ENCODE measurements around the gene RASA1.
A peak's percentile ranks its signal among the peaks of the same experiment; 100 is the strongest.

RASA1 gene

DNA sequence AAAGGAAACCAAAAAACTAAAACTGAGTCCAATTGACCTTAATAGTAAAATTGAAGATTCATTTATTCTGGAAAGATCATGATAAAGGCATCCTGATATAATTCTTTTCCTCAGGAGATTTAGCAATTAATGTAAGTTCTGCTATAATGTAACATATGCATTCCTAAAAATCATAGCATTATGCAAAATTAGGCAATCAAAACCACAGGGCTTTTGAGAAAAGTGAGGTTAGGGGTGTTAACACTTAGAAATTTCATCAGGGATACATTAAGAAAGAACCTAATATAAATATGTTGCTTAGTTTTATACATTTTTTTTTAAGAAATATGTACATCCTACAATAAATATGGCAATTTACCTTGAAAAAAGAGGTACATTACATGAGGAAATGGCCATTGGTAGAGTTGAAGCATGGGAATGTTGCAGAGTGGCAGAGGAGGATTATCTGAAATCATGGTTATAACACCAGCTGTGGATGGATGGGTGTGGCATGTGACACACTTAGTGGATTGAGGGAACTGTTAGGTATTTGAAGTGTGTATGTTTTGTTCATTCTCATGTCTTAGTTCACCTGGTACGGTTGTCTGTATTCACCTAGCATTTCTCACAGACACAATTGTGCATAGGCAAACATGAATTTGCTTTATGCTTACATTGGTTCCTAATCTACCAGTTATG is 94.0 kb downstream of the RASA1 start:
- no peak for DNase-seq

GRCh38 chr5:87367243-87367642 is 99.6 kb downstream of the RASA1 start:
- DNase-seq = no peak

DNA sequence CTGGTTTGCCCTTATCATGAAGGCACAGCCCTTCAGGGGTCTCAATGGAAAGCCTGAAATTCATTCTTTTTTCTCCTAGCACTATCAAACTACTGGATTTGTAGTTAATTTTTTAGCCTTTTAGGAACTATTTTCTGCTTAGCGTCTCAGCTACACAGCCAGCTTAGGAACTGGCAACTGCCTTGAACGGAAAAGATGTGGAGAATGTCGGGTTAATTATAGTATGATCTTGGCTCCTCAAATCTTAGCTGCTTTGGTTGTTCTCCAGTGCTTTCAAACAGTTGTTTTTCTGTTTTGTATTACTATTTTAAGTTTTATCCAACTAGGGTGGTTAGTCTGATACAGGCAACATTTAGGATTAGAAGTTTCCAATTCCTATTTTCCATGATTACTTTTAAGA is 100.9 kb downstream of the RASA1 start:
- DNase-seq = no peak

DNA sequence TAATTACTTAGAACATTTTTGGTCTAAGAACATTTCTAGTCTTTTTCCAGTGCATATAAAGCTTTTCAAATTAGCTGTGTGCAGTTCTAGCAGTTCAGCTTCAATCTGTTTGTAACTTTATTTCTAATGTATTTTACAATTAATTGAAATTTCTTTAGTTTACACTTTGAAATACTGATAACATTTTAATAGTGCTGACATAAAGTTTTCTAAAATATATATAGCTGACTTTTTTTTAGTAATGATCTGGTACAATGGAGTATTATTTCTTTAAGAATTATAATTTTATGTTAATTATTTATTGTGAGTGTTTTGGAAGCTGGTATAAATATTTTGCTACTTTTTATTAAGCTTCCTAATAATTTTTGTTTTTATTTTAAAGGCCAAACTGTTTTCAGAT is 101.7 kb downstream of the RASA1 start:
- no peak for DNase-seq

DNA sequence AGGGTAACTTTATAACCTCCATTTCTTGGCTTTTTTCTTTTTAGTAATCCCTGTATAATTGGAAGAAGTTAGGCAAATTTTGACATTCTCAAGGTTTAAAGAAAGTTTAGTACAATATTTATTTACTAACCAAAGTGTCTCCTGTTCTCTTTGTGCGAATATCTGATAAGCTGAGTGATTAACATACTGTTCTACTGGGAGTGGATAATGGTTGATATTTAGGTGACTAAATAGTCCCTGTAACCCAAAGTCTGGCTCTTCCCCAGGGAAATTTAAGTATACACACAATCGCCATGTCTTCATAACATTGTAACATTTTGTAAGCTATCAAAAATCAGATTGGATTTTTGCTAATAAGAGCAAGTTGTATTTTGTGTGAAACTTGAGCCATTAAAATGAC is 105.0 kb downstream of the RASA1 start:
- no peak for DNase-seq

DNA sequence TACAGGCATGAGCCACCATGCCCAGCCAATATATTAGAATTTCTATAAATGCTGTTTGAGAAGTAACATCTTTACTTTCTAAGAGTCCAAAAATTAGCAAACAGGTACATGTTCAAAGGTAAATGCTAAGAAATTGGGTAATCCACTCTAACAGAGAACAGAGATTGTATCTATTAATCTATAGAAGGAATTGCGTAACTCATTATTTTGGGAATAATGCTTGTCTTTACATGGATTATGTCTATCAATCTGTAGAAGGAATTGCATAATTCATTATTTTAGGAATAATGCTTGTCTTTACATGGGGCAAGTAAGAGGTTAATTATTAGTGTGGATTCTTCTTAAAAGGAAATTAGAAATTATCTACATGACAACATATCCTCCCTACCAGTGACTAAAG is 114.5 kb downstream of the RASA1 start:
- DNase-seq = no peak

DNA sequence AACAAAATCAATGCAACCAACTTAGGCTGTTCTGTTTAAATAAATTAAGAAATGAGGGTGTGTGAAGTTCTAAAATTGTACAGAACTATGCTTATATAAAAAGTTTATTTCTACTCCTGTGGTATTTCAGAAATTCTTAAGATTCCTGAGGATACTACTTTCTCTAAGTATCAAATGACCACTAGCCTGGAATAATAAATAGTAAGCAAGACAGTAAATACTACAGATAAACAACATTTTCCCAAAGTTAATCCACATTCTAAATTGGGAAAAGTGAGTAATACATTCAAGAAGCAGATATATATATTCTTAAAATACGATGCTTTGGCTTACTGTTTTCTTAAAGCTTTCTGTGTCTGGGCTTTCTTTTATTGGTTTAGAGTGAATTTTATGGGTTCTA is 115.5 kb downstream of the RASA1 start:
- DNase-seq = no peak

DNA sequence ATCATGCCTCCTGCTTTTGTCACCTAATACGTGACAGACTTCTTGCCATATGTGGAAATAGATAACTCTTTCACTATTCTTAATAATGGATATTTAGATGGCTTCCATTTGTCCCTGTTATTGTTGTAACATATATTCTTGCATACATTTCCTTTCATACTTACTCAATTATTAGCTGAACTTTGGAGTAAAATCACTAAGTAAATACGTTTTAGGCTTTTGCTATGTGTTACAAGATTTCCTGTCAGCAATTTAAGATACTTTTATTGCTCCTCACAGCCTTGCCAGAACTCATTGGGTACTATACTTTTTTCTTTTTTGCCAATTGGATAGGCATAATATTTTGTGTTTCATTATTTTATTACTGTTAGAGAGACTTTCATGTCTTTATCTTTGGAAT is 118.1 kb downstream of the RASA1 start:
- DNase-seq = no peak

DNA sequence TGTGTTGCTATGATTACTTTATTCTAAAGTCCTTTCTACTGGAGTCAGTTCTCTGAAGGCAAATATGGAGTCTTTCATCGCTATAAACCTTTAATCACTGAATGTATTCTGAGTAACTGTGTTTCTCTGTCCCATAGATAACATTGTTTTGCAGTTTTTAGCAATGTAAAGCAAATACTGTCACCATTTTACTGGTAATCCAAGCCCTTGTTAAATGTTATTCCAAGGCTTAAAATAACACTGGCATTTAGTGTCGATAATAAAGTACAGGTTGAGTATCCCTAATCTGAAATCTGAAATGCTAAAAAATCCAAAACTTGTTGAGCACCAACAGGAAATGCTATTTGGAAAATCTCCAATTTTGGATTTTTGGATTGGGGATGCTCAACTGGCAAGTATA is 120.4 kb downstream of the RASA1 start:
- DNase-seq = no peak

GRCh38 chr5:87389296-87390034 is 121.8 kb downstream of the RASA1 start:
- DNase-seq = no peak

DNA sequence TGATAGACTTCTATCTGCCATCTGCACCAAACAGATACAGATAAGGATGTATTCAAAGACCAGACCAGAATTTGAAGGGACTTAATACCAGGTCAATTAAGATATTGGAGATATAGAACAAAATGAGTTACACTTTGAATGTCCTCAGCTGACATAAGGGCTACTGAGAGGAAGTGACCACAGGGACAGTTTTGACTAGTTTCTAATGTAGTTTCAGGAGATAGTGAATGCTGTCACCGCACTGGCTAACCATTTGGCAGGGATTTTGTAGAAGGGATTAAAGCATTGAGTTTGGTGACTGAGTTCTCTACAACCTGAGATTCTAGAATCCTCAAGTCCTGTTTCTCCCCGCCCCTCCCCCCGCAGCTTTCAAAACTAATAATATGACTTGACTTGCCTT is 122.4 kb downstream of the RASA1 start:
- DNase-seq = no peak

GRCh38 chr5:87390576-87391199 is 123.0 kb downstream of the RASA1 start:
- no peak for DNase-seq

DNA sequence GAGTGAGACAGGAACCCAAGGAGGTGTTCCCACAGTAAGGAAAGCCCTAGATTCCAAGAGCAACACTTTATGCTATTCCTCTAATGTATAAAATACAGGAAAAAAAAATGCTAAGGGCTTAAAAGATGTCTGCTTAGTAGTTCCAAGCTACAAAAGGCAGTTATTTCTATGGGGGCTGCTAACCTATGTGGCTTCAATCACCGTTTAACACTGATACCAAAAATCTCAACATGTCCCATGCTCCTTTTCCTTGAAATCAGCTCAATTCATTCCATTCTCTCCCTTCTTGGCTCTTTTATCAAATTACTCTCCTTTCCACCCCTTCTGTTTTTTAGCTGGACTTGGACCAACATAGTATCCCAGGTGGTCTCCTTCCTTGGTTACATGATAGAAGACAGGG is 124.5 kb downstream of the RASA1 start:
- no peak for DNase-seq

DNA sequence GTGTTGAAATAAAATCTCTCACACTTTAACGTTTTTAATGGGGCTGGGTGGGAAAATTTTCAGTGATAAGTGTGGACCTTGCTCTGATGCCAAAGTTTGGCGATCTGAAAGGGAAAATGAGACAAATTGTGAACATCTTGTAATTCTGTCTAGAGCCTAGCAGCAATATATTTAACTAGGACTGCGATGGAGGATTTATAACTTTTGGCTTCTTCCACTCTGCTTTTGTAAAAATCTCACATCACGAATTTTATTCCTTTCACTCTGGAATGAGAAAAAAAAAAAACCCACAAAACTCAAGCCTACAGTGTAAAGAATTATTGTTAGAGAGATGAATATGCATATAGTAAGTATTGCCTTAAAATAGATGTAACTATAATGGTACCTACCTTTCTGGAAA is 125.1 kb downstream of the RASA1 start:
- no peak for DNase-seq

GRCh38 chr5:87393331-87393730 is 125.6 kb downstream of the RASA1 start:
- no peak for DNase-seq

GRCh38 chr5:87394411-87395165 is 126.9 kb downstream of the RASA1 start:
- no peak for DNase-seq

GRCh38 chr5:87398981-87399614 is 131.4 kb downstream of the RASA1 start:
- DNase-seq = no peak

GRCh38 chr5:87399720-87400119 is 132.0 kb downstream of the RASA1 start:
- no peak for DNase-seq

DNA sequence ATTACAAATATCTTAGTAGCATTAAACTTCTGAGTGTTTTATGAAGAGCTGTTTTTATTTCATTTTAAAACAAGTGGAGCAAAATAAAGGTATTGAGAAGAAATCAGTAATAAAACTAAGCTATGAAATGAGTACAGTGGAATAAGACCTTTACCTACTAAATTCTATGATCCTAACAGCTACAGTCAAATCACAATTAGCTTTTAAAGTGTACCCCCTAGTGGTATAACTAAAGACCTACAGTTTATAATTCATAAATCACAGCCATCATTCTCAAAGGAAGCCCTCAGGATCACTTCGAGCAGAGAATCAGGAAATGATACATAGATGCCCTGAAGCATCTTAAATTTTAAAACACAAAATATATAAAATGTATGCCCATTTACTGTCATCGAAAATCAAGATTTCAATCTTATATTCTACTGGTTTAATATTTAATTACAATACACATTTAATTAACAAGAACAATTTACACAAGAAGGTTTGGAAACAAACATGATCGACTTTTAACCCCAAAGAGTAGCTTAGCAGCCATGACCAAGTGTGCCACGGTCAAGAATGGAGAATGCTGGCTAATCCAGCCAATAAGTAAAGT is 132.7 kb downstream of the RASA1 start:
- peak; percentile 43 for DNase-seq

GRCh38 chr5:87401626-87402025 is 133.9 kb downstream of the RASA1 start:
- no peak for DNase-seq

- no peak for DNase-seq
Observed at GRCh38 chr5:87403409-87403808, 135.7 kb downstream of the RASA1 start.

DNA sequence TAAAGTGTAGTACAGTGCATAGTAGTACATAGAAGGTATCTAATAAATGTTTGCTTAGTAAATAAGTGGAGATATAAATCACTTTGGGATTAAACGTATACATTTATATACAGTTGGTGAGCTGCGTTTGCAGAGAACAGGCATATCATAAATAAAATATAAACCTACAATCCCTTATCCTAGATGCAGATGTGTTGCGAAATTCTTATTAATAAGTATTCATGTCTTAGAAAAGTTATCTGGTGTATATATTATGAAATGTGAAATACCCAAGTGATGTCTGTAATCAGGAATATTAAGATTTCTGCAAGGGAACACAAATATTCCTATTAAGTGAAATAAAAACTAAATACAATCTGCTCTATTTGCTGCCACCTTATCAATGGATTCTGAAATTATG is 136.2 kb downstream of the RASA1 start:
- no peak for DNase-seq

DNA sequence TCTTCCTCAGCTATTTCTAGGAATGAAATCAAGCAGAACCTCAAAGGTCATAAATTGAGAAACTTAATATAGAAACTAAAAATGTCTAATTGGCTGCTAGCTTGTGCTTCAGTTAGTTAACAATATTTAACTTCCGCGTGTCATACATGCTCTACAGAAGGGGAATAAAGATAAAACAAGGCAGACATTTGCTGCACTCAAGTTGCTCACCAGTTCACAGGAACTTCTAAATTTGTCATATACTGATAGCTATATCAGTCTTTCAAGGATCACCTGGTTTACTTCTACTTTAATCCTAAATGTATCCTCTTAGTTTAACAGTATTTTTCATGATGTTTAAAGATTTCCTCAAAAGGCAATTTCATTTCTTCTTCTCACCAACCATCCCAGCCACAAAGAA is 136.7 kb downstream of the RASA1 start:
- DNase-seq = no peak

Measured in NCI-H510A treated with DMSO at 0.1 percent for 48 hours (cell line).